Adrenal gland (tissue), 5 donors: ENCODE measurements around the gene UBA6.

Experiments
- CTCF ChIP-seq, 6 experiments: fragments of 450-650 bp in 4 of 6; fragments of 200-600 bp in 2 of 6; sonication (generic) in 1 of 6; IDR thresholded peaks; 1 replicate in 5 of 6; 2 replicates in 1 of 6; pipeline versions ENCODE4 v1.5.1 to v1.8.0; 2016 to 2021; ENCODE audit warnings: antibody characterized with exemption in 6 of 6, mild to moderate bottlenecking in 2 of 6, moderate library complexity in 1 of 6
- POLR2A ChIP-seq, 2 donors: fragments of 450-650 bp; IDR thresholded peaks; one replicate each; pipeline ENCODE4 v1.6.1; 2017; ENCODE audit warnings: antibody characterized with exemption in 2 of 2, mild to moderate bottlenecking in 2 of 2, moderate library complexity in 1 of 2
- donor health status: DM: no; HTN: no; CAD: no.

DNA sequence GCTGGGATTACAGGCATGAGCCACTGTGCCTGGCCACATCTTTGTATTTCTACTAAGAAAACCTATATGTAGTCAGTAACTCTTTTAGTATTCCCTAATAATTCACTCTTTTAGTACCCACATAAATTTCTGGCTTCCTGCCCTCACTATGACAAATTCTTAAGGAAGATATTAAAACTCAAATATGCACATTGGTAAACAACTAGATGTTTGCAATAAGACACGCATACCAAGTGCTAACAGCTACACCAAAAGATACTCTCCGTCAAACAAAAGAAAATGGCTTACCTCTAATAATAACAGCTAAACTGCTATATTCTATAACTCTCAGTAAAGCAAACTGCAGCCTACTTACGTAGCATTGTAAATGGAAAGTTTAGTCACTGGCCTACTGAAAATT lies 6.3 kb downstream of the UBA6 start:
- no peak for TF ChIP-seq CTCF (IDR thresholded peaks at IDR 0.05)
- no peak for TF ChIP-seq POLR2A (IDR thresholded peaks at IDR 0.05)
